Endothelial cell of umbilical vein (primary cell): ENCODE measurements around the gene CUX1. TPM values are rescaled to one million over a fixed set of nuclear protein-coding genes. Genes with fewer than 3 reads are reported as not detected.

Experiments used
- BruUV-seq: library from RNA; stranded (reverse); fragments of 400-500 nt; replicated peaks from 2 replicates; lab custom pipeline; 2021; lab: Mats Ljungman, UMichigan
- CTCF ChIA-PET: fragments of 300-600, 350-600 bp; sonication (Branson Sonifier 250); formaldehyde crosslinking; loops from one replicate; lab custom pipeline; 2021; ENCODE audit warnings: antibody characterized with exemption, inconsistent platforms; lab: Charles Lee
- POLR2A ChIA-PET: fragments of 300-600, 350-600 bp; sonication (Branson Sonifier 250); formaldehyde crosslinking; loops from one replicate; lab custom pipeline; 2021; ENCODE audit warnings: antibody characterized with exemption, inconsistent platforms; lab: Charles Lee
- DNase-seq: peaks from one replicate; pipeline ENCODE4 v3.0.0-alpha.2; 2011; ENCODE audit warnings: low read depth, low spot score
- FAIRE-seq: peaks from 2 replicates; lab custom pipeline; 2011; peaks lifted over from hg19 to GRCh38; lab: Jason Lieb, UNC
- H2AFZ ChIP-seq: 2 replicates; pipeline ENCODE4 v1.6.0; 2012; ENCODE audit warnings: low read depth, low read length, control low read depth, inconsistent platforms
- H3K27ac ChIP-seq: 2 replicates; pipeline ENCODE4 v1.5.1; 2011; ENCODE audit warnings: low read depth, mild to moderate bottlenecking, control low read depth, low read length, moderate library complexity; ENCODE audit not compliant: insufficient read depth
- H3K27me3 ChIP-seq, 2 experiments: 2 replicates each; pipeline versions ENCODE4 v1.6.0 to v1.6.1; 2011; ENCODE audit warnings: low read length in 2 of 2, mixed read lengths in 1 of 2; ENCODE audit not compliant: control insufficient read depth in 2 of 2, insufficient read depth in 2 of 2
- H3K36me3 ChIP-seq, 2 experiments: 2 replicates in 1 of 2; 3 replicates in 1 of 2; pipeline ENCODE4 v1.5.1; 2011; ENCODE audit warnings: low read length in 2 of 2, mild to moderate bottlenecking in 1 of 2, moderate library complexity in 1 of 2; ENCODE audit not compliant: control insufficient read depth in 2 of 2, insufficient read depth in 2 of 2; ENCODE audit errors: extremely low read depth in 1 of 2
- H3K4me1 ChIP-seq: 3 replicates; pipeline ENCODE4 v1.5.1; 2011; ENCODE audit warnings: mild to moderate bottlenecking, low read length; ENCODE audit not compliant: control insufficient read depth, insufficient read depth; ENCODE audit errors: extremely low read depth
- H3K4me2 ChIP-seq: 2 replicates; pipeline ENCODE4 v1.6.1; 2011; ENCODE audit warnings: low read length, control low read depth, mixed read lengths; ENCODE audit not compliant: insufficient read depth
- H3K4me3 ChIP-seq, 3 experiments: fragments of 200-600 bp in 1 of 3; sonication (generic), shearing (Covaris generic) in 1 of 3; replicated peaks in 1 of 3; 2 replicates each; pipeline ENCODE4 v1.5.1; 2011 to 2016; ENCODE audit warnings: control low read depth in 3 of 3, low read length in 3 of 3, mild to moderate bottlenecking in 2 of 3, inconsistent platforms in 1 of 3, low read depth in 1 of 3, moderate library complexity in 1 of 3; ENCODE audit not compliant: insufficient read depth in 1 of 3
- H3K79me2 ChIP-seq: 2 replicates; pipeline ENCODE4 v1.6.0; 2012; ENCODE audit warnings: low read length, inconsistent platforms; ENCODE audit not compliant: control insufficient read depth, insufficient read depth
- H3K9ac ChIP-seq: replicated peaks from 2 replicates; pipeline ENCODE3; 2011; ENCODE audit warnings: low read length, control low read depth; ENCODE audit not compliant: insufficient read depth; ENCODE audit errors: extremely low read depth
- H3K9me1 ChIP-seq: replicated peaks from 3 replicates; pipeline ENCODE4 v1.6.0; 2011; ENCODE audit warnings: mild to moderate bottlenecking, low read length; ENCODE audit not compliant: control insufficient read depth, insufficient read depth; ENCODE audit errors: extremely low read depth
- H3K9me3 ChIP-seq: replicated peaks from 2 replicates; pipeline ENCODE4 v1.5.1; 2012; ENCODE audit warnings: low read length, inconsistent platforms; ENCODE audit not compliant: control insufficient read depth, insufficient read depth
- H4K20me1 ChIP-seq: replicated peaks from 2 replicates; pipeline ENCODE3; 2011; ENCODE audit warnings: mild to moderate bottlenecking, low read length; ENCODE audit not compliant: control insufficient read depth, insufficient read depth; ENCODE audit errors: extremely low read depth
- EZH2 ChIP-seq: IDR thresholded peaks from 2 replicates; pipeline ENCODE4 v1.6.1; 2012; ENCODE audit warnings: borderline replicate concordance, low read depth, mild to moderate bottlenecking, moderate library complexity, low read length, inconsistent platforms; ENCODE audit not compliant: severe bottlenecking
- FOS ChIP-seq: IDR thresholded peaks from 2 replicates; pipeline ENCODE4 v1.6.1; 2011; ENCODE audit warnings: mild to moderate bottlenecking, low read length, moderate library complexity, borderline replicate concordance; ENCODE audit not compliant: insufficient read depth
- GATA2 ChIP-seq: IDR thresholded peaks from 2 replicates; pipeline ENCODE4 v1.7.0; 2011; ENCODE audit warnings: low read depth, mild to moderate bottlenecking, moderate library complexity, mixed read lengths, low read length; ENCODE audit not compliant: insufficient read length, insufficient read depth
- JUN ChIP-seq: IDR thresholded peaks from 2 replicates; pipeline ENCODE4 v1.6.1; 2011; ENCODE audit warnings: borderline replicate concordance, low read depth; ENCODE audit not compliant: insufficient read length, insufficient read depth
- MAX ChIP-seq: IDR thresholded peaks from 2 replicates; pipeline ENCODE4 v1.6.1; 2011; ENCODE audit not compliant: insufficient read depth, insufficient read length
- MYC ChIP-seq: IDR thresholded peaks from one replicate; pipeline ENCODE4 v1.6.1; 2011; ENCODE audit warnings: mild to moderate bottlenecking, low read depth, low read length
- POLR2A ChIP-seq: IDR thresholded peaks from 2 replicates; pipeline ENCODE4 v1.6.1; 2012; ENCODE audit warnings: low read depth, mild to moderate bottlenecking, control low read depth, low read length
- POLR2AphosphoS5 ChIP-seq: IDR thresholded peaks from 2 replicates; pipeline ENCODE4 v1.6.1; 2012; ENCODE audit warnings: low read depth, mild to moderate bottlenecking, control low read depth, low read length, moderate library complexity; ENCODE audit not compliant: insufficient read depth
- dilution Hi-C: fragments of 300-500 bp; cut with MboI; formaldehyde crosslinking; loops from one replicate; pipeline ENCODE4 v1.15.0; 2019; ENCODE audit warnings: low sequenced_read_pairs; ENCODE audit not compliant: extremely low pct_ligation_motif_present
- intact Hi-C: fragments of 100-400 bp; cut with micrococcal nuclease; formaldehyde crosslinking; loops from one replicate; pipeline ENCODE4 v1.10.0; 2022
- polyA plus RNA-seq, 4 experiments: library from polyadenylated mRNA; depleted of rRNA in 3 of 4; stranded (reverse) in 3 of 4; unstranded in 1 of 4; fragments of >200 nt; gene quantifications; 2 replicates each; pipeline versions ENCODE4 v1.2.1 to v1.2.3, GENCODE V29; 2011 to 2012; ENCODE audit warnings: missing spikeins in 1 of 4
- total RNA-seq: library from RNA; stranded (reverse); gene quantifications from 2 replicates; pipeline ENCODE4 v1.2.3, GENCODE V29; 2021

CUX1 gene
- total and polyA plus RNA-seq, 2 donors (not counting 3 experiments of a cell fraction or from before 2014, with no cell fraction given), result 13.8 to 49.8 TPM

- no peak overlapping the region for H2AFZ ChIP-seq
- TF ChIP-seq MAX, result no peak
- no peak for TF ChIP-seq GATA2
- TF ChIP-seq JUN, result no peak
- no peak for TF ChIP-seq POLR2AphosphoS5
- TF ChIP-seq POLR2A, result no peak
- no peak for TF ChIP-seq MYC
- intact Hi-C loops, result no loop called here
- no peaks in the 10 kb centered on the region for H3K27me3 ChIP-seq
- ChIA-PET POLR2A (no interaction called here), CTCF (interaction anchor here (0.9 kb wide), 1 partner anchor 11 kb away, joined by 3 read pairs; no protein-coding TSS in a partner anchor)
- no peaks in the 10 kb centered on the region for H3K9me1 ChIP-seq
- BruUV-seq, result no TSS peak
- no peak overlapping the region for H3K27ac ChIP-seq
- no peak overlapping the region for H3K4me2 ChIP-seq
- no peak overlapping the region for H3K9ac ChIP-seq
- H3K4me1 ChIP-seq, result no peaks in the 10 kb centered on the region
- no peak for FAIRE-seq
- no peaks in the 10 kb centered on the region for H3K9me3 ChIP-seq
- dilution Hi-C loops, result no loop called here
- H3K79me2 ChIP-seq, result no peaks in the 10 kb centered on the region
- no peaks in the 10 kb centered on the region for H4K20me1 ChIP-seq
- no peak for DNase-seq
- no peaks in the 10 kb centered on the region for H3K36me3 ChIP-seq
- H3K4me3 ChIP-seq, result no peak overlapping the region
These were observed 159.8 kb downstream of the CUX1 start for GRCh38 chr7:101977249-101977648.

- DNase-seq (no peak), FAIRE-seq (no peak)
- dilution Hi-C loops (no loop called here), intact Hi-C loops (no loop called here)
- no peaks in the 10 kb centered on the region for H3K79me2 ChIP-seq
- no peaks in the 10 kb centered on the region for H4K20me1 ChIP-seq
- H3K4me2 ChIP-seq, result no peak overlapping the region
- H3K9me1 ChIP-seq, result no peaks in the 10 kb centered on the region
- H3K27ac ChIP-seq, result no peak overlapping the region
- no peak overlapping the region for H3K4me3 ChIP-seq
- no TSS peak for BruUV-seq
- H3K4me1 ChIP-seq, result no peaks in the 10 kb centered on the region
- no peak overlapping the region for H2AFZ ChIP-seq
- ChIA-PET CTCF (no interaction called here), POLR2A (no interaction called here)
- H3K9ac ChIP-seq, result no peak overlapping the region
- no peak for TF ChIP-seq FOS
- TF ChIP-seq JUN, result no peak
- no peak for TF ChIP-seq MYC
- TF ChIP-seq GATA2, result no peak
- no peak for TF ChIP-seq POLR2A
- TF ChIP-seq EZH2, result no peak
- no peak for TF ChIP-seq POLR2AphosphoS5
- no peaks in the 10 kb centered on the region for H3K36me3 ChIP-seq
- no peaks in the 10 kb centered on the region for H3K27me3 ChIP-seq
- H3K9me3 ChIP-seq, result no peaks in the 10 kb centered on the region
These were observed 161.3 kb downstream of the CUX1 start for GRCh38 chr7:101978683-101979082.
